Transverse colon (tissue), 4 donors: Measurements from ENCODE around the gene ADAMTS4. TPM values are rescaled to one million over a fixed set of nuclear protein-coding genes. Genes with fewer than 3 reads are reported as not detected.

Source experiments
- DNase-seq: peaks from one replicate; pipeline ENCODE4 v3.0.0-alpha.2; 2019
- H3K27ac ChIP-seq, 4 donors: fragments of 200-600 bp; sonication (generic); 2 replicates each; pipeline ENCODE4 v1.5.1; 2016 to 2018; ENCODE audit warnings: inconsistent platforms in 4 of 4
- H3K27me3 ChIP-seq: fragments of 200-600 bp; sonication (generic); 2 replicates; pipeline ENCODE4 v1.5.1; 2017; ENCODE audit warnings: inconsistent platforms
- H3K36me3 ChIP-seq, 4 donors: fragments of 200-600 bp; sonication (generic); 2 replicates each; pipeline ENCODE4 v1.5.1; 2017 to 2019; ENCODE audit warnings: inconsistent platforms in 4 of 4
- H3K4me1 ChIP-seq, 4 donors: fragments of 200-600 bp; sonication (generic); 2 replicates each; pipeline ENCODE4 v1.5.1; 2017 to 2020; ENCODE audit warnings: inconsistent platforms in 4 of 4
- H3K4me3 ChIP-seq, 4 donors: fragments of 200-600 bp; sonication (generic); 1 replicate in 1 of 4; 2 replicates in 3 of 4; pipeline versions ENCODE4 v1.5.1 to v1.6.1; 2017 to 2019; ENCODE audit warnings: inconsistent platforms in 4 of 4
- H3K9me3 ChIP-seq, 2 donors: fragments of 200-600 bp; sonication (generic); 2 replicates each; pipeline ENCODE4 v1.5.1; 2017 to 2019; ENCODE audit warnings: inconsistent platforms in 2 of 2
- EP300 ChIP-seq: sonication (generic); formaldehyde crosslinking; IDR thresholded peaks from one replicate; pipeline ENCODE4 v1.6.1; 2017; ENCODE audit warnings: antibody characterized with exemption, low read depth
- POLR2A ChIP-seq: fragments of 450-650 bp; IDR thresholded peaks from one replicate; pipeline ENCODE4 v1.6.1; 2016; ENCODE audit warnings: antibody characterized with exemption, mild to moderate bottlenecking, moderate library complexity
- POLR2AphosphoS5 ChIP-seq, 3 donors: sonication (generic); formaldehyde crosslinking; IDR thresholded peaks; one replicate each; pipeline ENCODE4 v1.6.1; 2016; ENCODE audit warnings: antibody characterized with exemption in 3 of 3
- WGBS, 2 donors: methylation state at CpG; one replicate each; pipeline ENCODE4 v1.1.5; 2018; ENCODE audit warnings: low coverage in 1 of 2; 5-methylcytosine and 5-hydroxymethylcytosine counted together
- in situ Hi-C, 4 donors: fragments of 200-750 bp; cut with MboI; loops; one replicate each; pipeline versions ENCODE4 v1.15.0 to v1.15.1; 2017; ENCODE audit warnings: low sequenced_read_pairs in 3 of 4, low pct_ligation_motif_present in 1 of 4, low pct_unique_long_range_greater_than_20kb in 1 of 4
- intact Hi-C: fragments of 100-400 bp; cut with DNase I; formaldehyde crosslinking; loops from one replicate; pipeline ENCODE4 v1.15.1; 2023; ENCODE audit warnings: low total_unique reads
- total RNA-seq, 4 donors: library from RNA; depleted of rRNA; stranded (reverse); fragments of >200 nt; gene quantifications; one replicate each; pipeline ENCODE4 v1.1.0, GENCODE V29; 2016
- TF ChIP-seq, protein P1 (sequence below), 5 experiments: fragments of 200-600 bp in 3 of 5; fragments of 450-650 bp in 2 of 5; sonication (generic) in 3 of 5; IDR thresholded peaks; 1 replicate in 2 of 5; 2 replicates in 3 of 5; pipeline ENCODE4 v1.5.1; 2016 to 2017; ENCODE audit warnings: antibody characterized with exemption in 5 of 5, inconsistent platforms in 3 of 5, mild to moderate bottlenecking in 2 of 5, moderate library complexity in 1 of 5

ADAMTS4 gene
- total RNA-seq, 4 donors from 2014 or later = 1.2 to 34.8 (median 7.2) TPM

DNA sequence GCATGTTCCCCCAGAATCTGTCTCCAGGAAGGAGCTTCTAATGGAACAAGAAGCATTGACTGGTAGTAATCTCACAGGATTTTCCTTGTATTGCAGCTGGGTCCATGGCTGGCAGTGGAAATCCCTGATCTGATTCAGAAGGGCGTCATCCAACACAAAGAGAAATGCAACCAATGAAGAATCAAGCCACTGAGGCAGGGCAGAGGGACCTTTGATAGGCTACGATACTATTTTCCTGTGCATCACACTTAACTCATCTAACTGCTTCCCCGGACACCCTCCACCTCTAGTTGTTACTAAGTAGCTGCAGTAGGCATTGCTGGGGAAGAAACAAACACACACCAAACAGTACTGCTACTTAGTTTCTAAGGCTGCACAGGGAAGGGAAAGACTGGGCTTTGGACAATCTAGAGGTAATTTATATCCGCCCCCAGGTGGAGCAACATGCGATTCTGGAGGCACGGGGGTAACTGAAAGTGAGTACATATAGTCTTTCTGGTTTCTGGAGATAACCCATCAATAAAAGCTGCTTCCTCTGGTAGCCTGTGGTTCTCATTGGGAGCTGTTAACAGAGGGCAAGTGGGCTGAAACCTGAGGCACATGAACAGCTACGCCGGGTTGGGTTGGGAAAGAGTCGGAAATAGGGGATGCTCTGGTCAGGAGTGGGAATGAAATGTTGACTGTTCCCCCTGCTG lies 40.4 kb downstream of the ADAMTS4 start:
- H3K27me3 ChIP-seq = no peaks in the 10 kb centered on the region
- H3K4me3 ChIP-seq = peak overlapping the region in 2 of 4 donors; percentile 85 to 88
- in situ Hi-C loops = no loop called here
- peaks cover 4 to 39% (median 28%) of the 10 kb centered on the region in 4 donors for H3K4me1 ChIP-seq
- 67% methylated on average over 9 of the region's 9 CpGs; no CpG with 5 or more reads in 1 of the 2 donors for WGBS, 2 donors
- TF ChIP-seq POLR2A (no peak), POLR2AphosphoS5 (IDR thresholded peaks at IDR 0.05) (no peak), EP300 (no peak)
- TF ChIP-seq, protein P1, sequence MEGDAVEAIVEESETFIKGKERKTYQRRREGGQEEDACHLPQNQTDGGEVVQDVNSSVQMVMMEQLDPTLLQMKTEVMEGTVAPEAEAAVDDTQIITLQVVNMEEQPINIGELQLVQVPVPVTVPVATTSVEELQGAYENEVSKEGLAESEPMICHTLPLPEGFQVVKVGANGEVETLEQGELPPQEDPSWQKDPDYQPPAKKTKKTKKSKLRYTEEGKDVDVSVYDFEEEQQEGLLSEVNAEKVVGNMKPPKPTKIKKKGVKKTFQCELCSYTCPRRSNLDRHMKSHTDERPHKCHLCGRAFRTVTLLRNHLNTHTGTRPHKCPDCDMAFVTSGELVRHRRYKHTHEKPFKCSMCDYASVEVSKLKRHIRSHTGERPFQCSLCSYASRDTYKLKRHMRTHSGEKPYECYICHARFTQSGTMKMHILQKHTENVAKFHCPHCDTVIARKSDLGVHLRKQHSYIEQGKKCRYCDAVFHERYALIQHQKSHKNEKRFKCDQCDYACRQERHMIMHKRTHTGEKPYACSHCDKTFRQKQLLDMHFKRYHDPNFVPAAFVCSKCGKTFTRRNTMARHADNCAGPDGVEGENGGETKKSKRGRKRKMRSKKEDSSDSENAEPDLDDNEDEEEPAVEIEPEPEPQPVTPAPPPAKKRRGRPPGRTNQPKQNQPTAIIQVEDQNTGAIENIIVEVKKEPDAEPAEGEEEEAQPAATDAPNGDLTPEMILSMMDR (IDR thresholded peaks at IDR 0.05) = no peak
- no peaks in the 10 kb centered on the region for H3K9me3 ChIP-seq
- no peak for DNase-seq
- H3K27ac ChIP-seq = peak overlapping the region; percentile 89 to 93 (median 90)
- intact Hi-C loops = no loop called here
- H3K36me3 ChIP-seq = no peaks in the 10 kb centered on the region

DNA sequence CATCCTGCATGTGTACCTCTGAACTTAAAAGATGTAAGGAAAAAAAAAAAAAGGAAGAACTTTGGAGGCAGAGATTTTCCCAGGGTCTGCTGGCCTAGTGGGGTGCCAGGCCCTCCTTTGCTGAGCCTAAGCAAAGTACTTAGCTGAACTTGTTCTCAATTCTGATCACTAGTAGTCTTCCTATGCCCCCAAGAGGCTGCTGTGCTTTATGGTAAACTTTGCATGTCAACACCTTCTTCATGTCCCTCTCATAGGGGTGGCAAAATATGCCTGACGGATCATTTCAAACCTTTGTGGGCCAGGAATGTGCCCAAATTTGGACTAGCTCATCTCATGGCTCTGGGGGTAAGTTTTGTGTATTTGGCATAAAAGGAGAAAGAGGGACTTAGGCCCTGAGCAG lies 41.0 kb downstream of the ADAMTS4 start:
- H3K4me1 ChIP-seq = peaks cover 4 to 42% (median 28%) of the 10 kb centered on the region in 4 donors
- H3K27ac ChIP-seq = no peak overlapping the region
- no peaks in the 10 kb centered on the region for H3K9me3 ChIP-seq
- H3K4me3 ChIP-seq = no peak overlapping the region
- in situ Hi-C loops = no loop called here
- WGBS, 2 donors = 91% methylated on average over 1 of the region's 1 CpG; no CpG with 5 or more reads in 1 of the 2 donors
- no peak for TF ChIP-seq POLR2AphosphoS5 (IDR thresholded peaks at IDR 0.05)
- no peak for TF ChIP-seq EP300
- no peak for TF ChIP-seq POLR2A
- TF ChIP-seq, protein P1 (IDR thresholded peaks at IDR 0.05) = no peak
- DNase-seq = no peak
- no peaks in the 10 kb centered on the region for H3K36me3 ChIP-seq
- no peaks in the 10 kb centered on the region for H3K27me3 ChIP-seq
- intact Hi-C loops = no loop called here

DNA sequence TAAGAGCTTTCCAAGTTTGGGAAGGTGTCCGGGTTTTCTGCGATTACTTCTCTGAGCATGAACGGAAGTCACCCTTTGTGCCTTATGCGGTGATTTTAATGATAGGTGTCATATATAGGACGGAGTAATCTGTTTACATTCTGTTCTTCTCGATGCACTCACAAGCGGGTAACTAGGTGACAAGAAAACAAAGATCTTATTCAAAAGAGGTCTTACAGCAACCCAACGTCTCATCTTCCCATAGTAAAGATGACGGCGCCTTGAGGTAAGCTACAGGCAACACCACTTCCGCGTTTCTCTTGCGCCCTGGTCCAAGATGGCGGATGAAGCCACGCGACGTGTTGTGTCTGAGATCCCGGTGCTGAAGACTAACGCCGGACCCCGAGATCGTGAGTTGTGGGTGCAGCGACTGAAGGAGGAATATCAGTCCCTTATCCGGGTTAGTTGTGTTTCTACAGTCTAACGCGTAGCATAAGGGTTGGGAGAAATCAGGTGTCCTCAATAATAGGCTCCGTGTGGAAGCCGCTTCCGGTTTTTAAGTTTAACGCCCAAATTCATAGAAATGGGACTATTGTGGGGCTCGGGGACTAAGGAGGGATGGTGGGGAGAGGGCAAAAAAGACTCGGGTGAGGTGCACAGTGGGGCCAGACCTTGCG lies 45.0 kb downstream of the ADAMTS4 start, which contains the start of gene UFC1:
UFC1 (plus strand) TSS at position 297 of the 656 bp plus-strand sequence; CDS start at position 317, 20 bp downstream.
- in situ Hi-C loops = no loop called here
- DNase-seq = peak; percentile 82
- Histone ChIP-seq H3K4me3 (peak within 1 kb of the TSS; percentile 50 to 85 (median 70)), H3K9me3 (no peaks in the 10 kb centered on the region), H3K27me3 (no peaks in the 10 kb centered on the region), H3K36me3 (no peaks in the 10 kb centered on the region), H3K4me1 (peaks cover 2 to 21% (median 9%) of the 10 kb centered on the region in 4 donors), H3K27ac (peak within 1 kb of the TSS; percentile 90 to 96 (median 92))
- TF ChIP-seq POLR2AphosphoS5 (IDR thresholded peaks at IDR 0.05) (peak; percentile 42 to 74 (median 64)), EP300 (no peak), POLR2A (peak; percentile 61)
- TF ChIP-seq, protein P1 (IDR thresholded peaks at IDR 0.05) = no peak
- intact Hi-C loops = no loop called here
- WGBS, 2 donors = 0 to 1% methylated on average over 12 to 33 of the region's 33 CpGs

DNA sequence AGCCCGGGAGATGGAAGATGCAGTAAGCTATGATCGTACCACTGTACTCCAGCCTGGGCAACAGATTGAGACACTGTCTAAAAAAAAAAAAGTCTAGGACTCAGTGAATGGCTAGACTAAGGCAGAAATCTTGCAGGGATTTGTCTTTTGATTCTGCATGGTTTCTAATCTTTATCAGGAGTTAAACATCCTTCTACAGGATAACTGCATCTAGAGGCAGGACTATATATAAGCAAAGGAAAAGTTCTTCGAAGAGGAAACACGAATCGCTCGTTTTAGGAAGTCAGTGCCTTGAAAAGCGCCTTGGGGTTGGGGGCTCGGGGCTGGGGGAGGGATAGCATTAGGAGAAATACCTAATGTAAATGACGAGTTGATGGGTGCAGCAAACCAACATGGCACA lies 45.7 kb downstream of the ADAMTS4 start:
- intact Hi-C loops = no loop called here
- Histone ChIP-seq H3K27ac (peak overlapping the region; percentile 90 to 96 (median 92)), H3K36me3 (no peaks in the 10 kb centered on the region), H3K4me3 (peak overlapping the region; percentile 50 to 85 (median 70)), H3K27me3 (no peaks in the 10 kb centered on the region), H3K4me1 (peaks cover 0 to 19% (median 7%) of the 10 kb centered on the region in 4 donors), H3K9me3 (no peaks in the 10 kb centered on the region)
- in situ Hi-C loops = no loop called here
- WGBS, 2 donors = 13 to 27% methylated on average over 9 of the region's 9 CpGs
- no peak for TF ChIP-seq EP300
- DNase-seq = no peak
